Left renal pelvis (tissue), 4 donors: ENCODE data around the gene CCDC134. TPM values are rescaled to one million over a fixed set of nuclear protein-coding genes. Genes with fewer than 3 reads are reported as not detected.

ENCODE experiments used
- DNase-seq, 4 donors: peaks; one replicate each; pipeline ENCODE4 v3.0.0-alpha.2; 2013; ENCODE audit warnings: low read depth in 4 of 4, low spot score in 3 of 4
- polyA plus RNA-seq, 4 donors: library from polyadenylated mRNA; unstranded; fragments of 120-200 nt; gene quantifications; one replicate each; pipeline ENCODE4 v1.2.1, GENCODE V29; 2013; ENCODE audit not compliant: insufficient read length in 4 of 4

Gene CCDC134
- polyA plus RNA-seq, 4 donors = 5.3 to 10.2 (median 8.2) TPM

DNA sequence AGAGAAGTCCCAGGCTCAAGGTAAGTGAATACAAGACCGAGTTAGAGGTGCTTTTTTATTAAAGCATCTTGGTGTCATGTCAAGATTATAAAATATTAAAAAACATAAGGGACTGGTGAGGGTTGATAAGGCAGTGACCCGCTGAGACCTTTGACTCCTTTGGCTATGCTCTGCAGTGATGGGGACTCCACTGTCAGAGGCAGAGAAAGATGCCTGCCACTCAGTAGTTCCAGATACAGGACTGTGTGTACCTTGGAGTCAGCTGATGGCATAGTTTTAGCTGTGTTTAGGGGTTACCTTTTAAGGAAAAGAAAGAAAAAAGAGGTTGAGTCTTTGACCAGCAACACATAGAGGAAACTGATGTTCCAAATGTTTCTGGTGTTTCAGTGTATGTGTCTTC, 73.6 kb downstream of the CCDC134 start:
- DNase-seq = no peak

DNA sequence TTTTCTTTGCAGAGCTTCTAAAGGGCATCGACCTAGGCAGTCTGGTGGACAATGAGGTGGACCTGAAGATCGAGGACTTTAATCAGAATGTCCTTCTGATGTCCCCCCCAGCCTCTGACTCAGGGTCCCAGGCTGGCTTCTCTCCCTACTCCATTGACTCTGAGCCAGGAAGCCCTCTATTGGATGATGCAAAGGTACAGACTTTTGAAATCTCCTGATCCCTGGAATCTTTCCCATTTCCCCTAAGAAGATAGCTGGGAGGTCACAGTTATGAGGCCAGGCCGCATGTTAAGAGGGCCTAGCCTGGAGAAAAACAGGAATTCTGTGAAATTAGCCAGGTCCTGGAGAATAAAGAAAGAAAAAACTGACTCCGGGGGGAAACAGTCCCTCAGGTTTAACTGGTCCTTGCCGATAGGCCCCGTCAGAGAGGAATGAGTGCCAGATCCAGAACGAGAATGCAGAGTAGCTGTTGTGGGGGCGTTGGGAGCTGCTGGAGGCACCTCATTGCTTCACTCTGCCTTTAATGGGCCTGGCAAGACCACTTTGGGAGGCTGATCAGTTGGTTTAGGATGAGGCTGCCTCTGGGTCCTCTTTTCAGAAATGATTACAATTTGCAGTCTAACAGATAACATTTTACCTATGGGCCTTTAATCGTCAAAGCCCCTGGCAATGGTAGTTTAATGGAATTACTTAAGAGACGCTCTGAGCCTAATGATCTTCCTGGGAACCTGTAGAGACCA, 75.2 kb downstream of the CCDC134 start:
- DNase-seq = no peak

Other genes starting within 250 kb of the CCDC134 start
- 1 to 10 TPM; 4.3 to 8.4 (median 7.3) TPM for gene CSDC2, start 239.7 kb upstream of the CCDC134 start, polyA plus RNA-seq
- gene PMM1, start 210.8 kb upstream of the CCDC134 start, polyA plus RNA-seq = 10 to 100 TPM; 31.5 to 57.3 (median 46.3) TPM
- 10 to 100 TPM; 20.4 to 30.0 (median 29.9) TPM for gene DESI1, start 179.6 kb upstream of the CCDC134 start, polyA plus RNA-seq
- 100 to 1,000 TPM; 262 to 392 (median 362) TPM for gene XRCC6, start 179.4 kb upstream of the CCDC134 start, polyA plus RNA-seq
- 100 to 1,000 TPM; 129 to 157 (median 144) TPM for gene SNU13, start 111.8 kb upstream of the CCDC134 start, polyA plus RNA-seq
- gene MEI1, start 101.2 kb upstream of the CCDC134 start, polyA plus RNA-seq = 1 to 10 TPM; 2.2 to 3.4 (median 3.1) TPM
- gene SREBF2, start 32.4 kb downstream of the CCDC134 start, polyA plus RNA-seq = 10 to 100 TPM; 76.0 to 99.1 (median 93.9) TPM
- gene SHISA8, start 114.4 kb downstream of the CCDC134 start, polyA plus RNA-seq = 1 to 10 TPM in 1 of 4 donors, under 1 TPM in 3; 0.22 to 1.7 (median 0.46) TPM
- 1 to 10 TPM; 1.4 to 4.0 (median 1.9) TPM for gene TNFRSF13C, start 126.1 kb downstream of the CCDC134 start, polyA plus RNA-seq
- 10 to 100 TPM; 10.3 to 15.6 (median 11.6) TPM for gene CENPM, start 146.5 kb downstream of the CCDC134 start, polyA plus RNA-seq
- 10 to 100 TPM in 1 of 4 donors, 1 to 10 TPM in 3; 6.4 to 10.0 (median 7.8) TPM for gene SEPTIN3, start 168.8 kb downstream of the CCDC134 start, polyA plus RNA-seq
- 1 to 10 TPM; 2.4 to 5.2 (median 4.3) TPM for gene WBP2NL, start 198.1 kb downstream of the CCDC134 start, polyA plus RNA-seq